Epithelial cell of esophagus (primary cell): Measurements from ENCODE around the gene TAB3.

Experiments
- DNase-seq: peaks from one replicate; pipeline ENCODE4 v3.0.0; 2010; ENCODE audit warnings: low read depth
- H3K4me3 ChIP-seq: 2 replicates; pipeline ENCODE4 v1.5.1; 2011; ENCODE audit warnings: mild to moderate bottlenecking, low read length, control low read depth
- TF ChIP-seq, protein P1 (sequence below): IDR thresholded peaks from 2 replicates; pipeline ENCODE4 v1.5.1; 2011; ENCODE audit warnings: low read depth, mild to moderate bottlenecking, low read length, control low read depth, inconsistent platforms; ENCODE audit not compliant: insufficient read depth; ENCODE audit errors: missing control alignments

Gene TAB3

DNA sequence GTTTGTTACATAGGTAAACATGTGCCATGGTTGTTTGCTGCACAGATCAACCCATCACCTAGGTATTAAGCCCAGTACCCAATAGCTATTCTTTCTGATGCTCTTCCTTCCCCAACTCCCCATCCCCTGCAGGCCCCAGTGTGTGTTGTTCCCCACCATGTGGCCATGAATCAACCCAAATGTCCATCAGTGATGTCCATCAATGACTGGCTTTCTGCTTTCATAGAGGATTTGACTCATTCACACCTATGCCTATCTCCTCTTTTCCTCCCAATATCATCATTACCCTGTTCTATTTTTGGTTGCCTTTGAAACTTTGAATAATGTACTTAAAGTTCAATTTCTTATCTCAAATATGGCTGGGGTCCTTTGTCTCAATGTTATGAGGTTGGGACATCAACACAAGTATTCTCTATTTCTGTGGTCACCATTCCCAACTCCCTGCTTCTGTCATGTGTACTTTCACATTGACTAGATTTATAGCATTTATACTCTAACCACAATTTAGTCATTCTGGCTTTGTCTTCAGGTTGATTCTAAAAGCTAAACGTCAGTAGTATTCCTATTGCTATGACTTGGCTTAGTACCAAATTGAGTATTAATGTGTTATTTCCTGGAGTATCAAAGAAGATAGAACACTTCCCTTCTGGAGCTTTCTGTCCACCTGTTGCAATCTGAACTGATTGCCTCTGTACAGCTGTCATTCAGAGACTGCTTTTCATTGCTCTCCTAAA lies 107.2 kb downstream of the TAB3 start:
- no peak overlapping the region for H3K4me3 ChIP-seq
- TF ChIP-seq, protein P1, sequence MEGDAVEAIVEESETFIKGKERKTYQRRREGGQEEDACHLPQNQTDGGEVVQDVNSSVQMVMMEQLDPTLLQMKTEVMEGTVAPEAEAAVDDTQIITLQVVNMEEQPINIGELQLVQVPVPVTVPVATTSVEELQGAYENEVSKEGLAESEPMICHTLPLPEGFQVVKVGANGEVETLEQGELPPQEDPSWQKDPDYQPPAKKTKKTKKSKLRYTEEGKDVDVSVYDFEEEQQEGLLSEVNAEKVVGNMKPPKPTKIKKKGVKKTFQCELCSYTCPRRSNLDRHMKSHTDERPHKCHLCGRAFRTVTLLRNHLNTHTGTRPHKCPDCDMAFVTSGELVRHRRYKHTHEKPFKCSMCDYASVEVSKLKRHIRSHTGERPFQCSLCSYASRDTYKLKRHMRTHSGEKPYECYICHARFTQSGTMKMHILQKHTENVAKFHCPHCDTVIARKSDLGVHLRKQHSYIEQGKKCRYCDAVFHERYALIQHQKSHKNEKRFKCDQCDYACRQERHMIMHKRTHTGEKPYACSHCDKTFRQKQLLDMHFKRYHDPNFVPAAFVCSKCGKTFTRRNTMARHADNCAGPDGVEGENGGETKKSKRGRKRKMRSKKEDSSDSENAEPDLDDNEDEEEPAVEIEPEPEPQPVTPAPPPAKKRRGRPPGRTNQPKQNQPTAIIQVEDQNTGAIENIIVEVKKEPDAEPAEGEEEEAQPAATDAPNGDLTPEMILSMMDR, result no peak
- no peak for DNase-seq

DNA sequence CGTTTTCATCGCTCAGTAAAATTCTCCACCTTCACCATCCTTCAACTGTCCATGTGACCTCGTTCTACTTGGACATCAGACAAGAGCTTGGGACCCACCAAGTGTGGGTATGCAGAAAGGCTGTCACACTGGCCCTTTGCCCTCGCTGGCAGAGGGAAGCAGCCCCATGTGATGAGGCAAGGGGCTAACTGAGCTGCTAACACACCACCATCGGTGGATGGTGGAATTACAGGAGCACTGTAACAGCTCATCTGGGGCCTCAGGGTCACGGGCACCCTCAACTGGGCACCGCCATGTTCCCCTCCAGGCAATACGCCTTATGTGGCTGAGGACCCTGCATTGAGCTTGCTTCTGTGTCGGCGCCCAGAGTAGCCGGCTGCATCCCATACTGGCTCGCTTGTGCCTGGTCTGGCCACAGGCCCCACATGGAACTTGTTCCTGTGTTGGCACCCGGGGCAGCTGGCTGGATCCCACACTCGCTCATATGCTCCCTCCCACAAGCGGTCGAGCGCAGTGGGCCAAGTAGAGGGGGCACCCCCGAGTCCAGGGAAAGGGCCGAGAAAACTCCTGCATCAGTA lies 109.5 kb downstream of the TAB3 start:
- DNase-seq, result no peak
- H3K4me3 ChIP-seq, result no peak overlapping the region
- TF ChIP-seq, protein P1, result no peak

DNA sequence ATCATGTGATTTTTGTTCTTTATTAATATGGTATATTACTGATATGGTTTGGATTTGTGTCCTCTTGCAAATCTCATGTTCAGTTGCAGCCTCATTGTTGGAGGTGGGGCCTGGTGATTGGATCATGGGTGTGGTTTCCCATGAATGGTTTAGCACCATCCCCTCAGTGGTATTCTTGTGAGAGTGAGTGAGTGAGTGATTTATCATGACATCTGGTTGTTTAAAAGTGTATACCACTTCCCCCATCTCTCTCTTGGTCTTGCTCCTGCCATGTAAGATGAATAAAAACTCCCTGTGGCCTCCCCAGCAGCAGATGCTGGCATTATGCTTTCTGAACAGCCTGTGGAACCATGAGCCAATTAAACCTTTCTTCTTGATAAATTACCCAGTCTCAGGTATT lies 111.5 kb downstream of the TAB3 start:
- DNase-seq, result no peak
- H3K4me3 ChIP-seq, result no peak overlapping the region
- TF ChIP-seq, protein P1, result no peak
